ENCODE results near the gene RECK. TPM values are rescaled to one million over a fixed set of nuclear protein-coding genes. Genes with fewer than 3 reads are reported as not detected.

The RECK gene
- total RNA-seq, 1 donor from 2014 or later, result 11.7 TPM

- Mint-ChIP-seq H3K27me3 (peaks cover 91% of the 10 kb centered on the region), H3K4me3 (no peak overlapping the region), H3K36me3 (no peaks in the 10 kb centered on the region), H3K27ac (no peak overlapping the region), H3K9me3 (peaks cover 12% of the 10 kb centered on the region), H3K4me1 (ENCODE audit: unreplicated experiment) (no peaks in the 10 kb centered on the region)
- no peak for DNase-seq (ENCODE audit: extremely low spot score, unreplicated experiment)
- no peak for TF ChIP-seq CTCF (conservative IDR thresholded peaks at IDR 0.05)
Measured at GRCh38 chr9:36007852-36008251, 28.9 kb upstream of the RECK start.

- DNase-seq (ENCODE audit: extremely low spot score, unreplicated experiment), result no peak
- Mint-ChIP-seq H3K27me3 (peaks cover 89% of the 10 kb centered on the region), H3K9me3 (peaks cover 12% of the 10 kb centered on the region), H3K36me3 (no peaks in the 10 kb centered on the region), H3K4me1 (ENCODE audit: unreplicated experiment) (no peaks in the 10 kb centered on the region), H3K27ac (no peak overlapping the region), H3K4me3 (no peak overlapping the region)
- TF ChIP-seq CTCF (conservative IDR thresholded peaks at IDR 0.05), result peak; percentile 98
Measured at GRCh38 chr9:36008774-36009300, 27.9 kb upstream of the RECK start.

- no peak for TF ChIP-seq CTCF (conservative IDR thresholded peaks at IDR 0.05)
- no peak overlapping the region for H3K27ac Mint-ChIP-seq
- H3K9me3 Mint-ChIP-seq, result peaks cover 4% of the 10 kb centered on the region
- H3K36me3 Mint-ChIP-seq, result no peaks in the 10 kb centered on the region
- H3K27me3 Mint-ChIP-seq, result peaks cover 75% of the 10 kb centered on the region
- no peaks in the 10 kb centered on the region for H3K4me1 Mint-ChIP-seq (ENCODE audit: unreplicated experiment)
- no peak overlapping the region for H3K4me3 Mint-ChIP-seq
- no peak for DNase-seq (ENCODE audit: extremely low spot score, unreplicated experiment)
Measured at GRCh38 chr9:36011379-36011778, 25.3 kb upstream of the RECK start.

GRCh38 chr9:36017278-36017677 lies 19.4 kb upstream of the RECK start:
- Mint-ChIP-seq H3K27me3 (peaks cover 28% of the 10 kb centered on the region), H3K4me3 (no peak overlapping the region), H3K9me3 (no peaks in the 10 kb centered on the region), H3K27ac (no peak overlapping the region), H3K36me3 (no peaks in the 10 kb centered on the region), H3K4me1 (ENCODE audit: unreplicated experiment) (peaks cover 4% of the 10 kb centered on the region)
- no peak for DNase-seq (ENCODE audit: extremely low spot score, unreplicated experiment)
- TF ChIP-seq CTCF (conservative IDR thresholded peaks at IDR 0.05), result no peak

- H3K4me1 Mint-ChIP-seq (ENCODE audit: unreplicated experiment), result peaks cover 4% of the 10 kb centered on the region
- H3K4me3 Mint-ChIP-seq, result no peak overlapping the region
- no peak for TF ChIP-seq CTCF (conservative IDR thresholded peaks at IDR 0.05)
- DNase-seq (ENCODE audit: extremely low spot score, unreplicated experiment), result no peak
- peaks cover 21% of the 10 kb centered on the region for H3K27me3 Mint-ChIP-seq
- no peaks in the 10 kb centered on the region for H3K36me3 Mint-ChIP-seq
- no peak overlapping the region for H3K27ac Mint-ChIP-seq
- no peaks in the 10 kb centered on the region for H3K9me3 Mint-ChIP-seq
Measured at GRCh38 chr9:36018129-36018528, 18.6 kb upstream of the RECK start.

All from type B pancreatic cell (in vitro differentiated cells).